Activated naive CD4-positive, alpha-beta T cell treated with anti-CD3 and anti-CD28 coated beads, Interleukin-2, amount 10 ng/mL, durations not matched to agents 7 days and 5 days (primary cell): ENCODE results near the gene EFNA4.
"Not testable (repeated sequence)": the region's sequence is repeated elsewhere in the genome, so short reads cannot be mapped to it uniquely, and the experiment has no call there.

Experiments used
- CTCF ChIA-PET: fragments of 350-600 bp; sonication (Branson Sonifier 250); formaldehyde crosslinking; loops from one replicate; lab custom pipeline; 2021; ENCODE audit warnings: antibody characterized with exemption; lab: Charles Lee
- DNase-seq: peaks from one replicate; pipeline ENCODE4 v3.0.0-alpha.2; 2020
- H3K27ac Mint-ChIP-seq: one replicate; pipeline ENCODE4 v1.8.0; 2021; ENCODE audit warnings: mild to moderate bottlenecking, moderate library complexity, mixed read lengths
- H3K27me3 Mint-ChIP-seq: one replicate; pipeline ENCODE4 v1.8.0; 2021; ENCODE audit warnings: mild to moderate bottlenecking, mixed read lengths
- H3K36me3 Mint-ChIP-seq: one replicate; pipeline ENCODE4 v1.8.0; 2021; ENCODE audit warnings: mixed read lengths
- H3K4me1 Mint-ChIP-seq: one replicate; pipeline ENCODE4 v1.8.0; 2021; ENCODE audit warnings: mixed read lengths
- H3K4me3 Mint-ChIP-seq: one replicate; pipeline ENCODE4 v1.8.0; 2021; ENCODE audit warnings: mild to moderate bottlenecking, moderate library complexity, mixed read lengths
- H3K9me3 Mint-ChIP-seq: one replicate; pipeline ENCODE4 v1.8.0; 2021; ENCODE audit warnings: mixed read lengths

Gene EFNA4

GRCh38 chr1:155106862-155107261, 43.3 kb downstream of the EFNA4 start:
- Mint-ChIP-seq H3K27ac (no peak overlapping the region), H3K27me3 (peaks cover 38% of the 10 kb centered on the region)
- CTCF ChIA-PET, result interaction anchor here (0.7 to 1.6 kb wide), 2 partner anchors 15 to 59 kb away, joined by 3 to 7 read pairs; no protein-coding TSS in a partner anchor

GRCh38 chr1:155107309-155108264, 44.0 kb downstream of the EFNA4 start:
- H3K27me3 Mint-ChIP-seq, result peaks cover 38% of the 10 kb centered on the region
- CTCF ChIA-PET, result interaction anchor here (0.7 to 1.8 kb wide), 3 partner anchors 16 to 65 kb away, joined by 3 to 7 read pairs (median 7); partner anchors contain the start of gene KRTCAP2
- no peak for DNase-seq
- no peaks in the 10 kb centered on the region for H3K9me3 Mint-ChIP-seq
- no peak overlapping the region for H3K4me3 Mint-ChIP-seq
- no peak overlapping the region for H3K27ac Mint-ChIP-seq
- H3K36me3 Mint-ChIP-seq, result no peaks in the 10 kb centered on the region
- no peaks in the 10 kb centered on the region for H3K4me1 Mint-ChIP-seq

More at GRCh38 chr1:155106862-155107261, 43.3 kb downstream of the EFNA4 start:
- H3K9me3 Mint-ChIP-seq, result no peaks in the 10 kb centered on the region
- H3K4me3 Mint-ChIP-seq, result no peak overlapping the region
- no peaks in the 10 kb centered on the region for H3K4me1 Mint-ChIP-seq
- no peaks in the 10 kb centered on the region for H3K36me3 Mint-ChIP-seq
- no peak for DNase-seq

GRCh38 chr1:155108296-155108695, 44.8 kb downstream of the EFNA4 start:
- no peak for DNase-seq
- H3K27ac Mint-ChIP-seq, result no peak overlapping the region
- CTCF ChIA-PET, result interaction anchor here (1.6 to 1.8 kb wide), 2 partner anchors 17 to 65 kb away, joined by 7 read pairs; partner anchors contain the start of gene KRTCAP2
- H3K4me1 Mint-ChIP-seq, result no peaks in the 10 kb centered on the region
- H3K36me3 Mint-ChIP-seq, result no peaks in the 10 kb centered on the region
- no peak overlapping the region for H3K4me3 Mint-ChIP-seq
- H3K9me3 Mint-ChIP-seq, result no peaks in the 10 kb centered on the region
- H3K27me3 Mint-ChIP-seq, result peaks cover 38% of the 10 kb centered on the region

GRCh38 chr1:155110381-155110780, 46.8 kb downstream of the EFNA4 start:
- Mint-ChIP-seq H3K27me3 (peaks cover 41% of the 10 kb centered on the region), H3K9me3 (no peaks in the 10 kb centered on the region), H3K27ac (no peak overlapping the region), H3K4me1 (no peaks in the 10 kb centered on the region), H3K4me3 (no peak overlapping the region), H3K36me3 (no peaks in the 10 kb centered on the region)
- no peak for DNase-seq
- CTCF ChIA-PET, result no interaction called here

GRCh38 chr1:155110826-155111225, 47.3 kb downstream of the EFNA4 start:
- Mint-ChIP-seq H3K4me1 (no peaks in the 10 kb centered on the region), H3K9me3 (no peaks in the 10 kb centered on the region), H3K27me3 (peaks cover 40% of the 10 kb centered on the region), H3K4me3 (no peak overlapping the region), H3K36me3 (no peaks in the 10 kb centered on the region), H3K27ac (no peak overlapping the region)
- CTCF ChIA-PET, result no interaction called here
- no peak for DNase-seq

- no peak for DNase-seq
- CTCF ChIA-PET, result no interaction called here
- no peaks in the 10 kb centered on the region for H3K9me3 Mint-ChIP-seq
- no peaks in the 10 kb centered on the region for H3K4me1 Mint-ChIP-seq
- H3K4me3 Mint-ChIP-seq, result no peak overlapping the region
- H3K36me3 Mint-ChIP-seq, result no peaks in the 10 kb centered on the region
- H3K27ac Mint-ChIP-seq, result no peak overlapping the region
- peaks cover 50% of the 10 kb centered on the region for H3K27me3 Mint-ChIP-seq
These were observed 50.0 kb downstream of the EFNA4 start for GRCh38 chr1:155113450-155113980.

GRCh38 chr1:155116113-155116764, 52.7 kb downstream of the EFNA4 start:
- DNase-seq, result no peak
- Mint-ChIP-seq H3K36me3 (no peaks in the 10 kb centered on the region), H3K4me3 (no peak overlapping the region), H3K27me3 (peaks cover 65% of the 10 kb centered on the region), H3K9me3 (no peaks in the 10 kb centered on the region), H3K4me1 (no peaks in the 10 kb centered on the region), H3K27ac (no peak overlapping the region)
- CTCF ChIA-PET, result interaction anchor here (1.0 to 2.4 kb wide), 2 partner anchors 21 to 25 kb away, joined by 3 to 8 read pairs; no protein-coding TSS in a partner anchor

- no peaks in the 10 kb centered on the region for H3K9me3 Mint-ChIP-seq
- no peak for DNase-seq
- H3K36me3 Mint-ChIP-seq, result no peaks in the 10 kb centered on the region
- H3K27ac Mint-ChIP-seq, result no peak overlapping the region
- peaks cover 67% of the 10 kb centered on the region for H3K27me3 Mint-ChIP-seq
- CTCF ChIA-PET, result interaction anchor here (2.4 kb wide), 1 partner anchor 26 kb away, joined by 8 read pairs; no protein-coding TSS in a partner anchor
- no peaks in the 10 kb centered on the region for H3K4me1 Mint-ChIP-seq
- no peak overlapping the region for H3K4me3 Mint-ChIP-seq
These were observed 54.1 kb downstream of the EFNA4 start for GRCh38 chr1:155117610-155118009.

GRCh38 chr1:155118090-155118489, 54.5 kb downstream of the EFNA4 start:
- H3K27ac Mint-ChIP-seq, H3K36me3 Mint-ChIP-seq, H3K9me3 Mint-ChIP-seq, H3K4me3 Mint-ChIP-seq, H3K4me1 Mint-ChIP-seq, DNase-seq: not testable (repeated sequence)
- CTCF ChIA-PET, result interaction anchor here (2.4 kb wide), 1 partner anchor 27 kb away, joined by 8 read pairs; no protein-coding TSS in a partner anchor
- H3K27me3 Mint-ChIP-seq, result peaks cover 72% of the 10 kb centered on the region
